HCT116 (cell line): ENCODE measurements around the gene CFHR5. TPM values are rescaled to one million over a fixed set of nuclear protein-coding genes. Genes with fewer than 3 reads are reported as not detected.

Source experiments
- ATAC-seq: fragments of 200-7000 bp; cut with Tn5 transposase; 2 replicates; pipeline ENCODE4 v1.9.1; 2020; ENCODE audit warnings: mild to moderate bottlenecking, moderate library complexity
- BruUV-seq: library from RNA; stranded (reverse); fragments of 400-500 nt; replicated peaks from 2 replicates; lab custom pipeline; 2021; lab: Mats Ljungman, UMichigan
- CTCF ChIA-PET: fragments of 300-600 bp; sonication (Branson Sonifier 250); formaldehyde crosslinking; loops from one replicate; lab custom pipeline; 2021; ENCODE audit warnings: antibody characterized with exemption; lab: Charles Lee
- POLR2A ChIA-PET: fragments of 300-600, 350-600 bp; sonication (Branson Sonifier 250); formaldehyde crosslinking; loops from one replicate; lab custom pipeline; 2021; ENCODE audit warnings: antibody characterized with exemption; lab: Charles Lee
- RAD21 ChIA-PET, 2 experiments: fragments of 300-600 bp; sonication (Branson Sonifier 250); formaldehyde crosslinking; loops; one replicate each; lab custom pipeline; 2023; ENCODE audit warnings: low total read pairs in 2 of 2; ENCODE audit not compliant: uncharacterized antibody in 2 of 2, unreplicated experiment in 2 of 2, low non-redundant PET in 1 of 2; lab: Charles Lee
- DNase-seq: peaks from one replicate; pipeline ENCODE4 v3.0.0-alpha.2; 2010; ENCODE audit warnings: low read depth, low spot score
- H2AFZ ChIP-seq: fragments of 200-600 bp; shearing (Covaris generic), sonication (generic); 2 replicates; pipeline ENCODE4 v1.6.1; 2017; ENCODE audit warnings: low read depth, mixed run types, mixed read lengths, antibody characterized with exemption, low read length; ENCODE audit not compliant: poor library complexity, severe bottlenecking
- H3K27ac ChIP-seq: 2 replicates; pipeline ENCODE4 v1.5.1; 2012; ENCODE audit warnings: low read depth, low read length
- H3K27me3 ChIP-seq: fragments of 200-600 bp; sonication (generic); 2 replicates; pipeline ENCODE4 v1.6.1; 2016; ENCODE audit warnings: mixed run types, low read length, mixed read lengths; ENCODE audit not compliant: insufficient read depth
- H3K36me3 ChIP-seq, 2 experiments: fragments of 200-500 bp in 1 of 2; fragments of 200-600 bp in 1 of 2; sonication (Bioruptor generic) in 1 of 2; sonication (generic) in 1 of 2; 2 replicates each; pipeline versions ENCODE4 v1.5.1 to v1.6.1; 2014 to 2016; ENCODE audit warnings: low read length in 2 of 2, inconsistent platforms in 1 of 2, mixed read lengths in 1 of 2, mixed run types in 1 of 2; ENCODE audit not compliant: insufficient read depth in 2 of 2, control insufficient read depth in 1 of 2
- H3K4me1 ChIP-seq, 2 experiments: fragments of 200-600 bp in 1 of 2; sonication (generic) in 1 of 2; 2 replicates each; pipeline versions ENCODE4 v1.5.1 to v1.6.1; 2012 to 2017; ENCODE audit warnings: low read length in 2 of 2, inconsistent platforms in 1 of 2, mild to moderate bottlenecking in 1 of 2, mixed read lengths in 1 of 2, mixed run types in 1 of 2, moderate library complexity in 1 of 2; ENCODE audit not compliant: insufficient read depth in 2 of 2, control insufficient read depth in 1 of 2
- H3K4me2 ChIP-seq: fragments of 200-600 bp; sonication (generic); 2 replicates; pipeline ENCODE4 v1.6.1; 2017; ENCODE audit warnings: mixed run types, low read length, mixed read lengths
- H3K4me3 ChIP-seq, 2 experiments: fragments of 200-600 bp in 1 of 2; sonication (generic) in 1 of 2; replicated peaks in 1 of 2; 2 replicates each; pipeline ENCODE4 v1.5.1; 2011 to 2016; ENCODE audit warnings: low read length in 2 of 2, control low read depth in 1 of 2, low read depth in 1 of 2, mild to moderate bottlenecking in 1 of 2, mixed read lengths in 1 of 2, mixed run types in 1 of 2
- H3K79me2 ChIP-seq: fragments of 200-600 bp; sonication (generic); 2 replicates; pipeline ENCODE4 v1.6.1; 2017; ENCODE audit warnings: mild to moderate bottlenecking, mixed run types, low read length, moderate library complexity, mixed read lengths; ENCODE audit not compliant: insufficient read depth
- H3K9ac ChIP-seq: fragments of 200-600 bp; sonication (generic); 2 replicates; pipeline ENCODE4 v1.6.1; 2016; ENCODE audit warnings: low read length, mixed read lengths
- H3K9me2 ChIP-seq: fragments of 200-600 bp; sonication (generic), shearing (Covaris generic); 2 replicates; pipeline ENCODE4 v1.6.1; 2017; ENCODE audit warnings: mixed run types, mild to moderate bottlenecking, moderate library complexity; ENCODE audit not compliant: insufficient read depth
- H3K9me3 ChIP-seq, 2 experiments: fragments of 200-500 bp in 1 of 2; fragments of 200-600 bp in 1 of 2; sonication (Bioruptor generic) in 1 of 2; sonication (generic) in 1 of 2; 2 replicates each; pipeline ENCODE4 v1.6.1; 2014 to 2017; ENCODE audit warnings: low read length in 2 of 2, mixed read lengths in 2 of 2, inconsistent platforms in 1 of 2, low read depth in 1 of 2, mild to moderate bottlenecking in 1 of 2, mixed run types in 1 of 2, moderate library complexity in 1 of 2; ENCODE audit not compliant: control insufficient read depth in 1 of 2, insufficient read depth in 1 of 2
- H4K20me1 ChIP-seq: fragments of 200-600 bp; sonication (generic), shearing (Covaris generic); 2 replicates; pipeline ENCODE4 v1.6.1; 2017; ENCODE audit warnings: mixed run types, mild to moderate bottlenecking, moderate library complexity; ENCODE audit not compliant: insufficient read depth
- EZH2 ChIP-seq: fragments of 200-600 bp; sonication (generic); IDR thresholded peaks from 2 replicates; pipeline ENCODE4 v1.6.1; 2017; ENCODE audit warnings: antibody characterized with exemption, mixed run types
- JUND ChIP-seq: IDR thresholded peaks from 2 replicates; pipeline ENCODE4 v1.6.1; 2012
- POLR2A ChIP-seq: IDR thresholded peaks from 2 replicates; pipeline ENCODE4 v1.7.0; 2011; ENCODE audit warnings: borderline replicate concordance; ENCODE audit not compliant: insufficient read depth, insufficient read length; ENCODE audit errors: extremely low read depth
- POLR2AphosphoS5 ChIP-seq: IDR thresholded peaks from 2 replicates; pipeline ENCODE4 v1.6.1; 2011; ENCODE audit warnings: mild to moderate bottlenecking, low read depth, low read length, moderate library complexity
- RAD21 ChIP-seq: IDR thresholded peaks from 2 replicates; pipeline ENCODE4 v1.6.1; 2012; ENCODE audit warnings: low read depth, mild to moderate bottlenecking
- intact Hi-C: fragments of 100-400 bp; cut with micrococcal nuclease; formaldehyde crosslinking; loops from 2 replicates; pipeline ENCODE4 v1.10.0; 2022
- total RNA-seq: library from RNA; stranded (reverse); gene quantifications from one replicate; pipeline ENCODE4 v1.2.1, GENCODE V29; 2021; ENCODE audit not compliant: unreplicated experiment

CFHR5 gene
- total RNA-seq, 1 experiment from 2014 or later: not detected

DNA sequence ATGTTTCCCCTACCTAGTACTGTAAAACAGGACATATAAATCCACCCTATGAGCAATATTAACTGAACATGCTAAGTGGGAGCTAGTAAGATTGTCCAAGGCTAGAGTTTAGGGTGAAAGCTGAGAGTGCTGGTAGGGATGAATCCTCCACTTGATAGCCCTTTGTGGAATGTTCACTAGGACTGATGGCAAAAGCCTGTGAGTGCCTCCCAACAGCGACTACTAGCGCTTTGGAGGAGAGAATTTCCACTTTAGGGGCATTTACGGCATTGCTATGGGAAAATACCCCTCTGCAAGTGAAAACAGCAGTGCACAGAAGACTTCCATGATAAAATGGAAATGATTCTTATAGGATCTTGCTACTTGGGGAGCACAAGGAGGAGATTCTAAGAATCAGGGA, 35.9 kb downstream of the CFHR5 start:
- Histone ChIP-seq H3K27me3 (no peaks in the 10 kb centered on the region), H3K36me3 (no peaks in the 10 kb centered on the region), H3K9me3 (peaks cover 0 to 3% of the 10 kb centered on the region in 2 experiments; a peak in 1 of 4 replicates), H3K4me1 (no peaks in the 10 kb centered on the region), H3K27ac (no peak overlapping the region), H3K4me2 (no peak overlapping the region), H3K9me2 (no peaks in the 10 kb centered on the region), H3K4me3 (no peak overlapping the region), H3K9ac (no peak overlapping the region), H4K20me1 (no peaks in the 10 kb centered on the region), H2AFZ (no peak overlapping the region), H3K79me2 (no peaks in the 10 kb centered on the region)
- TF ChIP-seq RAD21 (no peak), JUND (no peak), EZH2 (no peak), POLR2A (no peak)
- BruUV-seq: no TSS peak
- intact Hi-C loops: no loop called here
- ChIA-PET POLR2A (no interaction called here), CTCF (no interaction called here), RAD21 (no interaction called here)
- DNase-seq: no peak
- ATAC-seq: no peak

DNA sequence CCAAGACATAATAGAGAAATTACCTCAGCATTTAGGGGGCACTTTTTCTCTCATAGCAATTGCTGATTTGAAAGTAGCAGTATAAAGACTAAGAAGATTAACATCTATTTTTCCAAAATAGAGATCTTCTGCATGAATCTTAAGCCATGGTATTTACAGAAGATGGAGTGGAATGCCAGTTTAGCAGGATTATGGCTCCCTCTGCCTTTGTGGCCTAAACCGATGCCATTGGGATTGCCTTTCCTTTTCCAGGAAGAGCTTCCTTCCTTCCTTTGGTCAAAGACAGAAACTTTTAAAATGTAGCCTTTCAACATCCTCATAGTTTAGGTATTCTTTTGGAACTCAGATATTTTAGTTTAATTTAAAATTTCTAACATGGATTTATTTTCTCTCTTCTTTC, 39.4 kb downstream of the CFHR5 start:
- intact Hi-C loops: no loop called here
- no peaks in the 10 kb centered on the region for H3K36me3 ChIP-seq
- TF ChIP-seq RAD21 (peak; percentile 16; the same call in 1 of the 2 replicates), POLR2AphosphoS5 (no peak)
- ATAC-seq (no peak), DNase-seq (no peak)
- H3K9me2 ChIP-seq: no peaks in the 10 kb centered on the region
- BruUV-seq: no TSS peak
- H2AFZ ChIP-seq: no peak overlapping the region
- H3K4me3 ChIP-seq: no peak overlapping the region
- ChIA-PET RAD21 (no interaction called here), CTCF (no interaction called here), POLR2A (no interaction called here)
- no peak overlapping the region for H3K4me2 ChIP-seq
- H3K27me3 ChIP-seq: no peaks in the 10 kb centered on the region
- no peaks in the 10 kb centered on the region for H3K4me1 ChIP-seq
- H3K79me2 ChIP-seq: no peaks in the 10 kb centered on the region
- H3K27ac ChIP-seq: no peak overlapping the region
- H4K20me1 ChIP-seq: no peaks in the 10 kb centered on the region
- no peak overlapping the region for H3K9ac ChIP-seq
- peaks cover 0 to under 1% of the 10 kb centered on the region in 2 experiments; a peak in 1 of 4 replicates for H3K9me3 ChIP-seq
